CD4-positive, alpha-beta T cell treated with Interleukin-2 at 100 ng/mL for 4 hours (primary cell): ENCODE results near the gene VWA1.
"Not testable (repeated sequence)": the region's sequence is repeated elsewhere in the genome, so short reads cannot be mapped to it uniquely, and the experiment has no call there.

Experiments
- DNase-seq: peaks from one replicate; pipeline ENCODE4 v3.0.0-alpha.2; 2020; ENCODE audit warnings: low spot score

Gene VWA1

GRCh38 chr1:1485755-1486317 is 50.3 kb downstream of the VWA1 start:
- not testable (repeated sequence) for DNase-seq

- no peak for DNase-seq
These were observed 52.2 kb downstream of the VWA1 start for GRCh38 chr1:1487701-1488100.

GRCh38 chr1:1489231-1489630 is 53.7 kb downstream of the VWA1 start:
- DNase-seq = no peak

- no peak for DNase-seq
These were observed 54.4 kb downstream of the VWA1 start for GRCh38 chr1:1489861-1490260.

GRCh38 chr1:1490633-1491230 is 55.2 kb downstream of the VWA1 start:
- no peak for DNase-seq

GRCh38 chr1:1491601-1492000 is 56.1 kb downstream of the VWA1 start:
- no peak for DNase-seq
